Neural progenitor cell (in vitro differentiated cells): ENCODE data around the gene THAP9. TPM values are rescaled to one million over a fixed set of nuclear protein-coding genes. Genes with fewer than 3 reads are reported as not detected.
"Not testable (repeated sequence)": the region's sequence is repeated elsewhere in the genome, so short reads cannot be mapped to it uniquely, and the experiment has no call there.

ENCODE experiments used
- DNase-seq: peaks from one replicate; pipeline ENCODE4 v3.0.0-alpha.2; 2016; ENCODE audit warnings: low spot score
- H2AFZ ChIP-seq: fragments of 200-600 bp; sonication (generic); replicated peaks from 2 replicates; pipeline ENCODE4 v1.6.1; 2016; ENCODE audit warnings: antibody characterized with exemption
- H3F3A ChIP-seq: fragments of 200-600 bp; sonication (generic); 2 replicates; pipeline ENCODE4 v1.6.1; 2016; ENCODE audit warnings: antibody characterized with exemption, low read depth
- H3K27ac ChIP-seq: fragments of 200-600 bp; sonication (generic); 2 replicates; pipeline ENCODE4 v1.5.1; 2016; ENCODE audit warnings: mild to moderate bottlenecking
- H3K27me3 ChIP-seq: fragments of 200-600 bp; sonication (generic); 2 replicates; pipeline ENCODE4 v1.6.1; 2016; ENCODE audit warnings: mild to moderate bottlenecking, moderate library complexity
- H3K36me3 ChIP-seq: fragments of 200-600 bp; sonication (generic); 2 replicates; pipeline ENCODE4 v1.5.1; 2016
- H3K4me1 ChIP-seq: fragments of 200-600 bp; sonication (generic); 2 replicates; pipeline ENCODE4 v1.6.1; 2016; ENCODE audit warnings: mixed run types
- H3K4me2 ChIP-seq: fragments of 200-600 bp; sonication (generic); 2 replicates; pipeline ENCODE4 v1.6.1; 2016
- H3K4me3 ChIP-seq: fragments of 200-600 bp; sonication (generic); 2 replicates; pipeline ENCODE4 v1.5.1; 2016
- H3K79me2 ChIP-seq: fragments of 200-600 bp; sonication (generic); 2 replicates; pipeline ENCODE4 v1.6.1; 2016; ENCODE audit warnings: low read depth
- H3K9ac ChIP-seq: fragments of 200-600 bp; sonication (generic); 2 replicates; pipeline ENCODE4 v1.6.1; 2016
- H3K9me3 ChIP-seq: fragments of 200-600 bp; sonication (generic); 2 replicates; pipeline ENCODE4 v1.5.1; 2016; ENCODE audit warnings: low read depth
- H4K20me1 ChIP-seq: fragments of 200-600 bp; sonication (generic); 2 replicates; pipeline ENCODE4 v1.6.1; 2016; ENCODE audit warnings: low read depth
- H3K27ac Mint-ChIP-seq: 3 replicates; pipeline ENCODE4 v1.8.0; 2021; ENCODE audit warnings: mixed read lengths
- H3K27me3 Mint-ChIP-seq: 2 replicates; pipeline ENCODE4 v1.8.0; 2022; ENCODE audit warnings: low read depth, mild to moderate bottlenecking, inconsistent platforms, moderate library complexity, mixed read lengths; ENCODE audit not compliant: insufficient read depth
- H3K36me3 Mint-ChIP-seq: 3 replicates; pipeline ENCODE4 v1.8.0; 2021; ENCODE audit warnings: mixed read lengths
- H3K4me1 Mint-ChIP-seq: 3 replicates; pipeline ENCODE4 v1.8.0; 2021; ENCODE audit warnings: mixed read lengths
- H3K4me3 Mint-ChIP-seq: 3 replicates; pipeline ENCODE4 v1.8.0; 2021; ENCODE audit warnings: mild to moderate bottlenecking, moderate library complexity, mixed read lengths
- H3K9me3 Mint-ChIP-seq: 3 replicates; pipeline ENCODE4 v1.8.0; 2020; ENCODE audit warnings: mixed read lengths
- CTCF ChIP-seq: fragments of 200-600 bp; sonication (generic); IDR thresholded peaks from 2 replicates; pipeline ENCODE4 v1.5.1; 2017; ENCODE audit warnings: antibody characterized with exemption, mild to moderate bottlenecking
- EZH2 ChIP-seq: fragments of 200-600 bp; sonication (generic); IDR thresholded peaks from 2 replicates; pipeline ENCODE4 v1.6.1; 2017; ENCODE audit warnings: antibody characterized with exemption, mild to moderate bottlenecking, moderate library complexity
- EZH2phosphoT487 ChIP-seq: fragments of 200-600 bp; sonication (generic); IDR thresholded peaks from 2 replicates; pipeline ENCODE4 v1.6.1; 2017; ENCODE audit warnings: antibody characterized with exemption
- total RNA-seq: library from RNA; depleted of rRNA; stranded (reverse); fragments of >200 nt; gene quantifications from 2 replicates; pipeline ENCODE4 v1.2.3, GENCODE V29; 2015; ENCODE audit warnings: low replicate concordance

THAP9 gene
- total RNA-seq, 1 donor from 2014 or later: 78.7 TPM

GRCh38 chr4:82906469-82906868 is 5.9 kb downstream of the THAP9 start:
- no peak overlapping the region for H3K27ac Mint-ChIP-seq
- DNase-seq: no peak
- no peak overlapping the region for H2AFZ ChIP-seq
- H3K36me3 Mint-ChIP-seq: peaks cover 12% of the 10 kb centered on the region
- no peak overlapping the region for H3K9ac ChIP-seq
- H3K4me3 Mint-ChIP-seq: no peak overlapping the region
- peaks cover 34% of the 10 kb centered on the region for H3K79me2 ChIP-seq
- H3K27me3 ChIP-seq: no peaks in the 10 kb centered on the region
- H3K4me1 ChIP-seq: no peaks in the 10 kb centered on the region
- no peak overlapping the region for H3K4me3 ChIP-seq
- H3K36me3 ChIP-seq: peaks cover 27% of the 10 kb centered on the region
- H3K9me3 ChIP-seq: no peaks in the 10 kb centered on the region
- no peaks in the 10 kb centered on the region for H3K27me3 Mint-ChIP-seq
- H3K4me2 ChIP-seq: no peak overlapping the region
- peaks cover 2% of the 10 kb centered on the region for H3K4me1 Mint-ChIP-seq
- H4K20me1 ChIP-seq: no peaks in the 10 kb centered on the region
- TF ChIP-seq EZH2 (no peak), EZH2phosphoT487 (no peak), CTCF (no peak)
- no peaks in the 10 kb centered on the region for H3K9me3 Mint-ChIP-seq
- H3K27ac ChIP-seq: no peak overlapping the region
- peaks cover 4% of the 10 kb centered on the region for H3F3A ChIP-seq

- no peaks in the 10 kb centered on the region for H3K27me3 ChIP-seq
- Mint-ChIP-seq H3K4me1 (no peaks in the 10 kb centered on the region), H3K9me3 (no peaks in the 10 kb centered on the region), H3K4me3 (no peak overlapping the region), H3K36me3 (peaks cover 10% of the 10 kb centered on the region), H3K27me3 (no peaks in the 10 kb centered on the region), H3K27ac (no peak overlapping the region)
- H3K4me1 ChIP-seq: no peaks in the 10 kb centered on the region
- no peak for TF ChIP-seq EZH2
- TF ChIP-seq CTCF: no peak
- no peak for TF ChIP-seq EZH2phosphoT487
- H3K9me3 ChIP-seq: no peaks in the 10 kb centered on the region
- no peak overlapping the region for H3K9ac ChIP-seq
- no peak overlapping the region for H3K4me2 ChIP-seq
- H3K4me3 ChIP-seq: no peak overlapping the region
- DNase-seq: no peak
- H4K20me1 ChIP-seq: no peaks in the 10 kb centered on the region
- H2AFZ ChIP-seq: no peak overlapping the region
- H3K36me3 ChIP-seq: peaks cover 37% of the 10 kb centered on the region
- H3F3A ChIP-seq: peaks cover 4% of the 10 kb centered on the region
- no peak overlapping the region for H3K27ac ChIP-seq
- peaks cover 18% of the 10 kb centered on the region for H3K79me2 ChIP-seq
Observed at GRCh38 chr4:82909326-82909725, 8.8 kb downstream of the THAP9 start.

- DNase-seq: no peak
- Histone ChIP-seq H3K4me1 (no peaks in the 10 kb centered on the region), H3K79me2 (peaks cover 13% of the 10 kb centered on the region), H3K27me3 (no peaks in the 10 kb centered on the region), H4K20me1 (no peaks in the 10 kb centered on the region), H3K4me2 (no peak overlapping the region), H3K4me3 (no peak overlapping the region), H3K9ac (no peak overlapping the region), H3F3A (peaks cover 4% of the 10 kb centered on the region), H3K36me3 (peaks cover 32% of the 10 kb centered on the region), H3K27ac (no peak overlapping the region), H3K9me3 (no peaks in the 10 kb centered on the region), H2AFZ (no peak overlapping the region)
- TF ChIP-seq EZH2phosphoT487: no peak
- no peak for TF ChIP-seq EZH2
- no peak for TF ChIP-seq CTCF
- Mint-ChIP-seq H3K9me3 (no peaks in the 10 kb centered on the region), H3K27me3 (no peaks in the 10 kb centered on the region), H3K36me3 (peaks cover 13% of the 10 kb centered on the region), H3K27ac (no peak overlapping the region), H3K4me3 (no peak overlapping the region), H3K4me1 (no peaks in the 10 kb centered on the region)
Observed at GRCh38 chr4:82913305-82913704, 12.8 kb downstream of the THAP9 start.

GRCh38 chr4:82913968-82914367 is 13.4 kb downstream of the THAP9 start:
- Histone ChIP-seq H3K36me3 (peaks cover 33% of the 10 kb centered on the region), H3K79me2 (peaks cover 13% of the 10 kb centered on the region)
- H3F3A ChIP-seq, DNase-seq, H2AFZ ChIP-seq, H3K27ac Mint-ChIP-seq, H3K9me3 Mint-ChIP-seq, H3K4me3 ChIP-seq, H3K4me3 Mint-ChIP-seq, H3K4me2 ChIP-seq, H3K4me1 Mint-ChIP-seq, H3K9ac ChIP-seq, H3K27me3 Mint-ChIP-seq, H3K27ac ChIP-seq, H3K4me1 ChIP-seq, H4K20me1 ChIP-seq, H3K9me3 ChIP-seq, H3K27me3 ChIP-seq: not testable (repeated sequence)
- H3K36me3 Mint-ChIP-seq: peaks cover 13% of the 10 kb centered on the region
